GM23248 (cell line): Measurements from ENCODE around the gene NYNRIN. TPM values are rescaled to one million over a fixed set of nuclear protein-coding genes. Genes with fewer than 3 reads are reported as not detected.

Experiments
- DNase-seq: peaks from one replicate; pipeline ENCODE4 v3.0.0-alpha.2; 2015
- H2AFZ ChIP-seq: fragments of 200-600 bp; sonication (generic); 2 replicates; pipeline ENCODE4 v1.6.1; 2016; ENCODE audit warnings: antibody characterized with exemption
- H3F3A ChIP-seq: fragments of 200-600 bp; sonication (generic); 2 replicates; pipeline ENCODE4 v1.6.1; 2016; ENCODE audit warnings: mild to moderate bottlenecking, antibody characterized with exemption, mixed run types; ENCODE audit not compliant: insufficient read depth
- H3K27ac ChIP-seq: fragments of 200-600 bp; sonication (generic); 2 replicates; pipeline ENCODE4 v1.5.1; 2016; ENCODE audit warnings: mild to moderate bottlenecking
- H3K27me3 ChIP-seq: fragments of 200-600 bp; sonication (generic); replicated peaks from 2 replicates; pipeline ENCODE4 v1.6.1; 2016; ENCODE audit warnings: mild to moderate bottlenecking; ENCODE audit not compliant: insufficient read depth
- H3K36me3 ChIP-seq: fragments of 200-600 bp; sonication (generic); 2 replicates; pipeline ENCODE4 v1.6.1; 2016; ENCODE audit warnings: low read depth, mild to moderate bottlenecking
- H3K4me1 ChIP-seq: fragments of 200-600 bp; sonication (generic); 2 replicates; pipeline ENCODE4 v1.6.1; 2016; ENCODE audit warnings: mild to moderate bottlenecking; ENCODE audit not compliant: insufficient read depth
- H3K4me2 ChIP-seq: fragments of 200-600 bp; sonication (generic); one replicate; pipeline ENCODE4 v1.6.1; 2016; ENCODE audit warnings: mild to moderate bottlenecking; ENCODE audit not compliant: unreplicated experiment
- H3K4me3 ChIP-seq: fragments of 200-600 bp; sonication (generic); 2 replicates; pipeline ENCODE4 v1.5.1; 2016; ENCODE audit warnings: mild to moderate bottlenecking
- H3K79me2 ChIP-seq: fragments of 200-600 bp; sonication (generic); 2 replicates; pipeline ENCODE4 v1.6.1; 2016; ENCODE audit warnings: mild to moderate bottlenecking; ENCODE audit not compliant: insufficient read depth
- H3K9ac ChIP-seq: fragments of 200-600 bp; sonication (generic); 2 replicates; pipeline ENCODE4 v1.6.1; 2016; ENCODE audit warnings: mild to moderate bottlenecking
- H3K9me2 ChIP-seq: fragments of 200-600 bp; sonication (generic); 2 replicates; pipeline ENCODE4 v1.6.1; 2016; ENCODE audit warnings: mixed run types, mild to moderate bottlenecking, moderate library complexity; ENCODE audit not compliant: insufficient read depth
- H3K9me3 ChIP-seq: fragments of 200-600 bp; sonication (generic); one replicate; pipeline ENCODE4 v1.6.1; 2017; ENCODE audit warnings: low read depth
- H4K20me1 ChIP-seq: fragments of 200-600 bp; sonication (generic); 2 replicates; pipeline ENCODE4 v1.6.0; 2016; ENCODE audit not compliant: insufficient read depth
- EZH2 ChIP-seq: fragments of 200-600 bp; sonication (generic); IDR thresholded peaks from 2 replicates; pipeline ENCODE4 v1.6.1; 2018; ENCODE audit warnings: antibody characterized with exemption, mild to moderate bottlenecking; ENCODE audit not compliant: insufficient read depth, poor library complexity, severe bottlenecking
- EZH2phosphoT487 ChIP-seq: fragments of 200-600 bp; sonication (generic); IDR thresholded peaks from 2 replicates; pipeline ENCODE4 v1.6.1; 2018; ENCODE audit warnings: antibody characterized with exemption, moderate library complexity, mild to moderate bottlenecking, low read depth; ENCODE audit not compliant: insufficient read depth
- WGBS, 2 experiments: methylation state at CpG; one replicate each; pipeline ENCODE4 v1.1.6; 2015 to 2017; ENCODE audit warnings: low lambda C conversion rate in 2 of 2, low coverage in 1 of 2; ENCODE audit errors: missing lambda C conversion rate in 2 of 2; 5-methylcytosine and 5-hydroxymethylcytosine counted together
- in situ Hi-C: fragments of 300-500 bp; cut with MboI; formaldehyde crosslinking; loops from 2 replicates; pipeline ENCODE4 v1.15.0; 2020
- polyA plus RNA-seq: library from polyadenylated mRNA; unstranded; fragments of >200 nt; fragmentation: Nextera tagmentation; extraction: Ambion mirVana; gene quantifications from 2 replicates; pipeline ENCODE4 v1.2.1, GENCODE V29; 2016
- total RNA-seq: library from RNA; depleted of rRNA; stranded (reverse); fragments of >200 nt; shearing (Covaris generic); gene quantifications from 2 replicates; pipeline ENCODE4 v1.2.3, GENCODE V29; 2014

The NYNRIN gene
- total and polyA plus RNA-seq, 2 experiments from 2014 or later, result 2.2 to 4.4 TPM

DNA sequence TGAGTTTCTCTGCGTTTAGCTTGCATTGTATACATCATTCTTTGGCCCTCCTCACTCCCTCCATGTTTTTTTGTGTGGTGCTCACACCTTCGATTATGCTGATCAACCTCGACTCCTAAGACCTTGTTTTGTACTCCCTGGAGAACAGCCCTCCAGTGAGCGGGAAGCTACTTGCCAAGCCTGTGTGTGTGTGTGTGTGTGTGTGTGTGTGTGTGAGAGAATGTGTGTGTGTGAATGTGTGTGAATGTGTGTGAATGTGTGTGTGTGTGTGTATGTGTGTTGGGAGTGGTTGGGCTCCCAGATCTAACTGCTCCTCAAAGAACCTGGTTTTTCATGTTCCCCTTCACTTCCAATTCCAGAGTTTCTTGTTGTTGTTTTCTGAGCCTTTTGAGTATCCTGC is 6.0 kb downstream of the NYNRIN start:
- TF ChIP-seq EZH2phosphoT487, result no peak
- no peak for TF ChIP-seq EZH2
- H3K9me2 ChIP-seq, result no peaks in the 10 kb centered on the region
- H3K36me3 ChIP-seq, result no peaks in the 10 kb centered on the region
- peaks cover 10% of the 10 kb centered on the region for H3K4me1 ChIP-seq
- no peaks in the 10 kb centered on the region for H3K9me3 ChIP-seq
- no peaks in the 10 kb centered on the region for H4K20me1 ChIP-seq
- H3K79me2 ChIP-seq, result no peaks in the 10 kb centered on the region
- no peak overlapping the region for H3K9ac ChIP-seq
- H3K4me3 ChIP-seq, result no peak overlapping the region
- in situ Hi-C loops, result no loop called here
- WGBS, 2 experiments, result 63 to 66% methylated on average over 4 of the region's 4 CpGs
- H2AFZ ChIP-seq, result no peak overlapping the region
- no peak for DNase-seq
- no peak overlapping the region for H3K4me2 ChIP-seq
- H3K27me3 ChIP-seq, result no peaks in the 10 kb centered on the region
- H3K27ac ChIP-seq, result no peak overlapping the region
- peaks cover 12% of the 10 kb centered on the region for H3F3A ChIP-seq

DNA sequence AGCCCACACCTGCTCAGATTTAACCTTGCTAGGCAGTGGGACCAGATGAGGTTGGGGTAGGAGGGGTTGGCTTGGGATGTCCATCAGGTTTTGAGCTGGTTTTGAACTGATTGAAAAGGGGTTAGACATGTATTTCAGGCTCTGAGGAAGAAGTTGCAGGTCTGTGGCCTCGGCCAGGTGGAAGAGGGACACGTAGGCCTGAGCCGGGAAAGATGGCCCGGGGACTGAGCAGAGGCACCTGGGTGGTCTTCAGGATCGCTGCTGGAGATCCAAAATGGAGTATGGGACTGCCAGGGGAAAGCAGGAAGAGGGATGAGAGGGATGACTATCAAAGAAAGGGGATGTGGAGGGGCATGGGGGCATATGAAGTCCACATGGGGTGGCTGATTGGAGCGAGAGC is 7.6 kb downstream of the NYNRIN start:
- no peaks in the 10 kb centered on the region for H3K36me3 ChIP-seq
- no peak for DNase-seq
- H3K27me3 ChIP-seq, result no peaks in the 10 kb centered on the region
- no peak overlapping the region for H3K4me2 ChIP-seq
- no peaks in the 10 kb centered on the region for H3K9me2 ChIP-seq
- no peak overlapping the region for H3K4me3 ChIP-seq
- H3K9ac ChIP-seq, result no peak overlapping the region
- H3K4me1 ChIP-seq, result peaks cover 10% of the 10 kb centered on the region
- peaks cover 12% of the 10 kb centered on the region for H3F3A ChIP-seq
- no peak for TF ChIP-seq EZH2
- no peak for TF ChIP-seq EZH2phosphoT487
- no peaks in the 10 kb centered on the region for H3K79me2 ChIP-seq
- 72 to 84% methylated on average over 6 of the region's 6 CpGs for WGBS, 2 experiments
- H4K20me1 ChIP-seq, result no peaks in the 10 kb centered on the region
- in situ Hi-C loops, result no loop called here
- H3K9me3 ChIP-seq, result no peaks in the 10 kb centered on the region
- no peak overlapping the region for H3K27ac ChIP-seq
- no peak overlapping the region for H2AFZ ChIP-seq

DNA sequence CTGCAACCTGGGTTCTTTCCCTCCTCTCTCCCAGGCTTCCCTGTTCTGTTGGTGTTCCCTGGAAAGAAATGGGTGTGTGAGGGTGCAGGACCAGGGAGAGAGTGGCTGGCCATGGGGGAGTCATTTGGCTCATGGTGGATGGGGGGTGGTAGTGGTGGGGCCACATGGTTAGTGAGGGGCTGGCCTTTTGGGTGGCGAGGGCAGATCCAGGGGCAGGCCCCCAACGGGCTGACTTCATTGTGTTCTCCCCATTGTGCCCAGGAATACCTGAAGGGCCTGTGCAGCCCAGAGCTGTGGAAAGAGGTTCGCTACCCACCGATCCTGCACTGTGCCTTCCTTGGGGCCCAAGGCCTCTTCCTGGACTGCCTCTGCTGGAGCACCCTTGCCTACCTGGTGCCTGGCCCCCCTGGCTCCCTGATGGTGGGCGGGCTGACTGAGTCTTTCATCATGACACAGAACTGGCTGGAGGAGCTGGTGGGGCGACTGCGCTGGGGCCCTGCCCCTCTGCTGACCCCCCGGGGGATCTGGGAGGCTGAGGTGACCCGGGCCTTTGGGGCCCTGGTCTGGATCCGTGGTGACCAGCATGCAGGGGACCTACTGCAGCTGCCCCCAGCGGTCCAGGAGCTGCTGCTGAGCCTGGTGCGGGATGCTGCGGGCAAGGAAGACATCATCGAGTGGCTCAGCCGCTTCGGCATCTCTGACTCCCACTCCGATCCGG is 9.0 kb downstream of the NYNRIN start:
- H3K79me2 ChIP-seq, result no peaks in the 10 kb centered on the region
- no peaks in the 10 kb centered on the region for H3K9me3 ChIP-seq
- in situ Hi-C loops, result no loop called here
- no peak for DNase-seq
- H3F3A ChIP-seq, result peaks cover 11% of the 10 kb centered on the region
- WGBS, 2 experiments, result 84 to 87% methylated on average over 12 to 17 of the region's 18 CpGs
- no peak overlapping the region for H2AFZ ChIP-seq
- no peak for TF ChIP-seq EZH2phosphoT487
- no peak for TF ChIP-seq EZH2
- H3K4me1 ChIP-seq, result peaks cover 10% of the 10 kb centered on the region
- H3K9me2 ChIP-seq, result no peaks in the 10 kb centered on the region
- no peak overlapping the region for H3K4me3 ChIP-seq
- H3K4me2 ChIP-seq, result no peak overlapping the region
- no peaks in the 10 kb centered on the region for H4K20me1 ChIP-seq
- no peak overlapping the region for H3K9ac ChIP-seq
- no peaks in the 10 kb centered on the region for H3K27me3 ChIP-seq
- no peak overlapping the region for H3K27ac ChIP-seq
- H3K36me3 ChIP-seq, result no peaks in the 10 kb centered on the region

DNA sequence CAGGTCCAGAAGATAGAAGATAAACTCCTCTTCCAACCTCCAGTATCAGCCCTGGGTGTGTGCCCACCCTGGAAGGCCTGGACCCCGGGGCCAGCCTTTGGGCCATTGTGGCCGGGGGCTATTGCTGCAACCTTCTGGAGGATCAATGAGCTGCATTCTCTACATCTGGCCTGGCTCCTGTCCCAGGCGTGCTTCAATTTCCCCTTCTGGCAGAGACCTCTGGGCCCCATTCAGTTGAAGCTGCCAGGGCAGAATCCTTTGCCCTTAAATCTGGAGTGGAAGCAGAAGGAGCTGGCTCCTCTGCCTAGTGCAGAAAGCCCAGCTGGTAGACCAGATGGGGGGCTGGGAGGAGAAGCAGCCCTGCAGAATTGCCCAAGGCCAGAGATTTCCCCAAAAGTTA is 10.0 kb downstream of the NYNRIN start:
- Histone ChIP-seq H3F3A (peaks cover 1% of the 10 kb centered on the region; the same call in 1 of the 2 replicates), H2AFZ (no peak overlapping the region), H3K27me3 (no peaks in the 10 kb centered on the region), H3K4me2 (no peak overlapping the region), H3K79me2 (no peaks in the 10 kb centered on the region), H3K9ac (no peak overlapping the region), H3K27ac (no peak overlapping the region), H3K4me3 (no peak overlapping the region), H4K20me1 (no peaks in the 10 kb centered on the region), H3K36me3 (no peaks in the 10 kb centered on the region), H3K4me1 (peaks cover 2% of the 10 kb centered on the region; the same call in 1 of the 2 replicates), H3K9me3 (no peaks in the 10 kb centered on the region), H3K9me2 (no peaks in the 10 kb centered on the region)
- 30 to 32% methylated on average over 3 of the region's 3 CpGs for WGBS, 2 experiments
- in situ Hi-C loops, result no loop called here
- no peak for DNase-seq
- TF ChIP-seq EZH2, result no peak
- no peak for TF ChIP-seq EZH2phosphoT487
